Hepatocyte (in vitro differentiated cells): ENCODE measurements around the gene TAAR8. TPM values are rescaled to one million over a fixed set of nuclear protein-coding genes. Genes with fewer than 3 reads are reported as not detected.

Experiments
- DNase-seq: peaks from one replicate; pipeline ENCODE4 v3.0.0-alpha.2; 2016; ENCODE audit warnings: low spot score
- H2AFZ ChIP-seq: fragments of 200-600 bp; sonication (generic); 2 replicates; pipeline ENCODE4 v1.6.0; 2016; ENCODE audit warnings: antibody characterized with exemption, mild to moderate bottlenecking
- H3K27ac ChIP-seq: fragments of 200-600 bp; sonication (generic); 2 replicates; pipeline ENCODE4 v1.5.1; 2016; ENCODE audit warnings: mild to moderate bottlenecking
- H3K27me3 ChIP-seq: fragments of 200-600 bp; sonication (generic); 2 replicates; pipeline ENCODE4 v1.6.1; 2016
- H3K36me3 ChIP-seq: fragments of 200-600 bp; sonication (generic); replicated peaks from 2 replicates; pipeline ENCODE4 v1.5.1; 2016; ENCODE audit warnings: low read depth; ENCODE audit not compliant: insufficient read depth
- H3K4me1 ChIP-seq: fragments of 200-600 bp; sonication (generic); 2 replicates; pipeline ENCODE4 v1.5.1; 2016; ENCODE audit warnings: mild to moderate bottlenecking, moderate library complexity; ENCODE audit not compliant: insufficient read depth
- H3K4me2 ChIP-seq: fragments of 200-600 bp; sonication (generic); 2 replicates; pipeline ENCODE4 v1.6.0; 2016
- H3K4me3 ChIP-seq: fragments of 200-600 bp; sonication (generic); 2 replicates; pipeline ENCODE4 v1.5.1; 2016; ENCODE audit warnings: mild to moderate bottlenecking
- H3K79me2 ChIP-seq: fragments of 200-600 bp; sonication (generic); 2 replicates; pipeline ENCODE4 v1.6.0; 2017; ENCODE audit warnings: mild to moderate bottlenecking
- H3K9me2 ChIP-seq: fragments of 200-600 bp; sonication (generic); replicated peaks from 2 replicates; pipeline ENCODE4 v1.6.0; 2017; ENCODE audit warnings: mild to moderate bottlenecking; ENCODE audit not compliant: insufficient read depth
- H3K9me3 ChIP-seq: fragments of 200-600 bp; sonication (generic); 2 replicates; pipeline ENCODE4 v1.5.1; 2016; ENCODE audit warnings: low read depth, mild to moderate bottlenecking
- H4K20me1 ChIP-seq: fragments of 200-600 bp; sonication (generic); 2 replicates; pipeline ENCODE4 v1.6.0; 2016; ENCODE audit warnings: mild to moderate bottlenecking; ENCODE audit not compliant: insufficient read depth, poor library complexity, severe bottlenecking
- EZH2 ChIP-seq: fragments of 200-600 bp; sonication (generic); IDR thresholded peaks from 2 replicates; pipeline ENCODE4 v1.6.1; 2016; ENCODE audit warnings: antibody characterized with exemption, mild to moderate bottlenecking, borderline replicate concordance
- EZH2phosphoT487 ChIP-seq: fragments of 200-600 bp; sonication (generic); IDR thresholded peaks from one replicate; pipeline ENCODE4 v1.6.1; 2018; ENCODE audit warnings: antibody characterized with exemption, mild to moderate bottlenecking, low read depth, moderate library complexity; ENCODE audit not compliant: unreplicated experiment, severe bottlenecking
- WGBS: methylation state at CpG from one replicate; pipeline ENCODE4 v1.1.6; 2016; ENCODE audit warnings: low lambda C conversion rate; ENCODE audit errors: missing lambda C conversion rate; 5-methylcytosine and 5-hydroxymethylcytosine counted together
- polyA plus RNA-seq: library from polyadenylated mRNA; unstranded; fragments of >200 nt; fragmentation: Nextera tagmentation; extraction: Ambion mirVana; gene quantifications from 2 replicates; pipeline ENCODE4 v1.2.1, GENCODE V29; 2016
- total RNA-seq: library from RNA; depleted of rRNA; stranded (reverse); fragments of >200 nt; gene quantifications from 2 replicates; pipeline ENCODE4 v1.2.3, GENCODE V29; 2014
- TF ChIP-seq, protein P1 (sequence below): fragments of 200-600 bp; sonication (generic); IDR thresholded peaks from 2 replicates; pipeline ENCODE4 v1.5.1; 2016; ENCODE audit warnings: antibody characterized with exemption, mild to moderate bottlenecking; ENCODE audit not compliant: poor library complexity

TAAR8 gene
- total and polyA plus RNA-seq, 2 experiments from 2014 or later = not detected

DNA sequence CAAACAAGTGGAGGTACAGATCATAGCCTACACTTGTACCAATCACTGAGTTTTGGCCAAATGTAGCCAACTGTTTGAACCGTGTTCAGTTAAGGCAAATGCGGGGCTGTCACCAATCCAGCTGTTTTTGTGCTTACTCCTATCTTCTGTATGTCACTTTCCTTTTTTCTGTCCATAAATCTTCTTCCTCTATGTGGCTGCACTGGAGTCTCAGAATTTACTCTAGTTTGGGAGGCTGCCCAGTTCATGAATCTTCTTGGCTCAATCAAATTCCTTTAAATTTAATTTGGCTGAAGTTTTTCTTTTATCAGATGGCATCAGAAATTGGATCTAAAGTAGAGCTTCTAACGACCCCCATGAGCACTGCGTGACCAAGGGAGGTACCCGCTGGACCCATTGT lies 27.8 kb upstream of the TAAR8 start:
- no peaks in the 10 kb centered on the region for H3K36me3 ChIP-seq
- H3K9me3 ChIP-seq = no peaks in the 10 kb centered on the region
- no peak overlapping the region for H3K27ac ChIP-seq
- 90% methylated on average over 5 of the region's 5 CpGs for WGBS
- H3K4me3 ChIP-seq = no peak overlapping the region
- no peak for TF ChIP-seq EZH2
- no peak for TF ChIP-seq EZH2phosphoT487
- TF ChIP-seq, protein P1, sequence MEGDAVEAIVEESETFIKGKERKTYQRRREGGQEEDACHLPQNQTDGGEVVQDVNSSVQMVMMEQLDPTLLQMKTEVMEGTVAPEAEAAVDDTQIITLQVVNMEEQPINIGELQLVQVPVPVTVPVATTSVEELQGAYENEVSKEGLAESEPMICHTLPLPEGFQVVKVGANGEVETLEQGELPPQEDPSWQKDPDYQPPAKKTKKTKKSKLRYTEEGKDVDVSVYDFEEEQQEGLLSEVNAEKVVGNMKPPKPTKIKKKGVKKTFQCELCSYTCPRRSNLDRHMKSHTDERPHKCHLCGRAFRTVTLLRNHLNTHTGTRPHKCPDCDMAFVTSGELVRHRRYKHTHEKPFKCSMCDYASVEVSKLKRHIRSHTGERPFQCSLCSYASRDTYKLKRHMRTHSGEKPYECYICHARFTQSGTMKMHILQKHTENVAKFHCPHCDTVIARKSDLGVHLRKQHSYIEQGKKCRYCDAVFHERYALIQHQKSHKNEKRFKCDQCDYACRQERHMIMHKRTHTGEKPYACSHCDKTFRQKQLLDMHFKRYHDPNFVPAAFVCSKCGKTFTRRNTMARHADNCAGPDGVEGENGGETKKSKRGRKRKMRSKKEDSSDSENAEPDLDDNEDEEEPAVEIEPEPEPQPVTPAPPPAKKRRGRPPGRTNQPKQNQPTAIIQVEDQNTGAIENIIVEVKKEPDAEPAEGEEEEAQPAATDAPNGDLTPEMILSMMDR = no peak
- H3K4me2 ChIP-seq = no peak overlapping the region
- no peak for DNase-seq
- no peaks in the 10 kb centered on the region for H3K9me2 ChIP-seq
- H2AFZ ChIP-seq = no peak overlapping the region
- H3K4me1 ChIP-seq = no peaks in the 10 kb centered on the region
- H3K27me3 ChIP-seq = no peaks in the 10 kb centered on the region
- H3K79me2 ChIP-seq = no peaks in the 10 kb centered on the region
- H4K20me1 ChIP-seq = no peaks in the 10 kb centered on the region

DNA sequence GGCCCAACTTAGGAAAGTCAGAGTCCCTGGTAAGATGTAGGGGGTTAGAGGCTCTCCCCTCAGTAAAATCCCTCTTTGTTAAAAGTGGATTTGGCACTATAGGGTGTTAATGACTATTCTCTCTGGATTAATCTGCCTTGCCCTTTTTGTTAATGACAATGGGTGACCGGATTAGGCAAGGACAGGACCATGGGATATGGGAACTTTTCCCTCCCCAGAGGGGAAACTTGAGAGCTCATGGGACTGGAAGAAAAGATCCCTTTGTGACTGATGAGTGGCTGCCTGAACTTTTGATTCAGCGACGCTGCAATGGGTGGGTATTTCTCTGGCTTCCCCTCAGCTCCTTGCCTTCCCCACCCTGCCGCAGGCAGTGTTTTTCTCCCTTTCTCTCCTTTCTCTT lies 26.6 kb upstream of the TAAR8 start:
- 68% methylated on average over 4 of the region's 4 CpGs for WGBS
- TF ChIP-seq EZH2 (no peak), EZH2phosphoT487 (no peak)
- TF ChIP-seq, protein P1 = no peak
- Histone ChIP-seq H3K79me2 (no peaks in the 10 kb centered on the region), H3K4me3 (no peak overlapping the region), H2AFZ (no peak overlapping the region), H3K4me2 (no peak overlapping the region), H3K9me3 (no peaks in the 10 kb centered on the region), H3K27ac (no peak overlapping the region), H3K36me3 (no peaks in the 10 kb centered on the region), H3K27me3 (no peaks in the 10 kb centered on the region), H3K4me1 (no peaks in the 10 kb centered on the region), H3K9me2 (no peaks in the 10 kb centered on the region), H4K20me1 (no peaks in the 10 kb centered on the region)
- no peak for DNase-seq

DNA sequence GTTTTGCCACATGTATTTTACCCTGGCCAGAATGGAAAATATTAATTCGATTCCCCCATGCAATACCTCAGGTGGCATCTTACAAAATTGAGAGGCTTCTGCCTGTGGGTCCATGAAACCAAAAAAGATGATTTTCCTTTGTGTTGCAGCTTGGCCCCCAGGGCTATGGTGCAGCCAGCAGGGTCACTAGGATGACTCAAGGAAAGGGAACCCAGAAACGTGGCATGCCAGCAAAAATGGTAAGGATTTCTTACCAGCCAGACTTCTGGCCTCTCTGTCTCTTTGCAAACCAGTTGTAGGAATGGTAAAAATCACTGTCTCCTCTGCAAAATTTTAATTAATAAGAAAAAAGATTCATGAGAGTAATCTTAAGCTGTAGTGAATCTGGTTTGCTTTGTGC lies 26.0 kb upstream of the TAAR8 start:
- H3K9me3 ChIP-seq = no peaks in the 10 kb centered on the region
- 64% methylated on average over 2 of the region's 2 CpGs for WGBS

More for the DNA sequence above, 26.0 kb upstream of the TAAR8 start:
- TF ChIP-seq, protein P1 = no peak
- TF ChIP-seq EZH2phosphoT487 (no peak), EZH2 (no peak)
- no peaks in the 10 kb centered on the region for H3K4me1 ChIP-seq
- no peak overlapping the region for H3K27ac ChIP-seq
- no peak overlapping the region for H3K4me2 ChIP-seq
- no peaks in the 10 kb centered on the region for H3K36me3 ChIP-seq
- no peaks in the 10 kb centered on the region for H3K27me3 ChIP-seq
- no peak overlapping the region for H3K4me3 ChIP-seq
- H3K79me2 ChIP-seq = no peaks in the 10 kb centered on the region
- H4K20me1 ChIP-seq = no peaks in the 10 kb centered on the region
- no peak for DNase-seq
- no peaks in the 10 kb centered on the region for H3K9me2 ChIP-seq
- no peak overlapping the region for H2AFZ ChIP-seq
